Erythroblast (primary cell): ENCODE results near the gene MUC20.
"Not testable (repeated sequence)": the region's sequence is repeated elsewhere in the genome, so short reads cannot be mapped to it uniquely, and the experiment has no call there.

Experiments
- GATA1 ChIP-seq: IDR thresholded peaks from 2 replicates; pipeline ENCODE4 v1.6.1; 2011; ENCODE audit warnings: low read depth, mild to moderate bottlenecking, control low read depth, low read length, moderate library complexity
- POLR2A ChIP-seq: IDR thresholded peaks from 2 replicates; pipeline ENCODE4 v1.6.1; 2011; ENCODE audit warnings: mild to moderate bottlenecking, low read length

DNA sequence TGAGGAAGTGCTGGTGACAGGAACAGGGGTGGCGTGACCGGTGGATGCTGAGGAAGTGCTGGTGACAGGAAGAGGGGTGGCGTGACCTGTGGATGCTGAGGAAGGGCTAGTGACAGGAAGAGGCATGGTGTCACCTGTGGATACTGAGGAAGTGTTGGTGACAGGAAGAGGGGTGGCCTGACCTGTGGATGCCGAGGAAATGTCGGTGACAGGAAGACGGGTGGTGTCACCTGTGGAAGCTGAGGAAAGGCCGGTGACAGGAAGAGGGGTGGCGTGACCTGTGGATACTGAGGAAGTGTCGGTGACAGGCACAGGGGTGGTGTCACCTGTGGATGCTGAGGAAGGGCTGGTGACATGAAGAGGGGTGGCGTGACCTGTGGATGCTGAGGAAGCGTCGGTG is 60.5 kb downstream of the MUC20 start:
- not testable (repeated sequence) for TF ChIP-seq POLR2A, GATA1
